Spleen (tissue), 7 donors: ENCODE measurements around the gene ATP2C2.

Experiments used
- POLR2A ChIP-seq, 3 donors: fragments of 450-650 bp; IDR thresholded peaks; one replicate each; pipeline ENCODE4 v1.5.1; 2017; ENCODE audit warnings: antibody characterized with exemption in 3 of 3, mild to moderate bottlenecking in 1 of 3
- POLR2AphosphoS5 ChIP-seq, 3 donors: sonication (generic); formaldehyde crosslinking; IDR thresholded peaks; one replicate each; pipeline ENCODE4 v1.5.1; 2017; ENCODE audit warnings: antibody characterized with exemption in 3 of 3
- TF ChIP-seq, protein P1 (sequence below), 11 experiments: fragments of 200-600 bp in 7 of 11; fragments of 450-650 bp in 4 of 11; sonication (generic) in 4 of 11; IDR thresholded peaks in 8 of 11; conservative IDR thresholded peaks in 3 of 11; 1 replicate in 7 of 11; 2 replicates in 4 of 11; pipeline versions ENCODE4 v1.4.0 to v1.8.0; 2016 to 2021; ENCODE audit warnings: antibody characterized with exemption in 11 of 11, inconsistent platforms in 4 of 11, mild to moderate bottlenecking in 1 of 11
- donor health status: DM: no; HTN: no; CAD: no; lungs with moderate emphysema.
- donor health status: DM: no; HTN: no; CAD: no.
- donor health status: DM: no; HTN: no; CAD: no.

DNA sequence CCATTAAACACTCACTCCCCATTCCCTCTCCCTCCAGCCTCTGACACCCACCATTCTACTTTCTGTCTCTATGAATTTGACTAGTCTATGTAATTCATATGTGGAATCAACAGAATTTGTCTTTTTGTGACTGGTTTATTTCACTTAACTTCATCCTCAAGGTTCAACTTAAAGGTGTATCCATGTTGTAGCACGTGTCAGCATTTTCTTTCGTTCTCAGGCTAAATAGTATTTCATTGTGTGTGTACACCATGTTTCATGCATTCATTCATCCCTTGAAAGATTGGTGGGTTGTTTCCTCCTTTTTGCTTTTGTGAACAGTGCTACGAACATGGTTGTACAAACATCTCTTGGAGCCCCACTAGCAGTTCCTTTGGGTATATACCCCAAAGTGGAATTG, 36.0 kb downstream of the ATP2C2 start:
- TF ChIP-seq, protein P1, sequence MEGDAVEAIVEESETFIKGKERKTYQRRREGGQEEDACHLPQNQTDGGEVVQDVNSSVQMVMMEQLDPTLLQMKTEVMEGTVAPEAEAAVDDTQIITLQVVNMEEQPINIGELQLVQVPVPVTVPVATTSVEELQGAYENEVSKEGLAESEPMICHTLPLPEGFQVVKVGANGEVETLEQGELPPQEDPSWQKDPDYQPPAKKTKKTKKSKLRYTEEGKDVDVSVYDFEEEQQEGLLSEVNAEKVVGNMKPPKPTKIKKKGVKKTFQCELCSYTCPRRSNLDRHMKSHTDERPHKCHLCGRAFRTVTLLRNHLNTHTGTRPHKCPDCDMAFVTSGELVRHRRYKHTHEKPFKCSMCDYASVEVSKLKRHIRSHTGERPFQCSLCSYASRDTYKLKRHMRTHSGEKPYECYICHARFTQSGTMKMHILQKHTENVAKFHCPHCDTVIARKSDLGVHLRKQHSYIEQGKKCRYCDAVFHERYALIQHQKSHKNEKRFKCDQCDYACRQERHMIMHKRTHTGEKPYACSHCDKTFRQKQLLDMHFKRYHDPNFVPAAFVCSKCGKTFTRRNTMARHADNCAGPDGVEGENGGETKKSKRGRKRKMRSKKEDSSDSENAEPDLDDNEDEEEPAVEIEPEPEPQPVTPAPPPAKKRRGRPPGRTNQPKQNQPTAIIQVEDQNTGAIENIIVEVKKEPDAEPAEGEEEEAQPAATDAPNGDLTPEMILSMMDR (IDR thresholded peaks at IDR 0.05 in 8 of 11, conservative IDR thresholded peaks at IDR 0.05 in 3 of 11) = no peak
- no peak for TF ChIP-seq POLR2AphosphoS5 (IDR thresholded peaks at IDR 0.05)
- TF ChIP-seq POLR2A (IDR thresholded peaks at IDR 0.05) = no peak
